ENCODE measurements around the gene SMURF1. TPM values are rescaled to one million over a fixed set of nuclear protein-coding genes. Genes with fewer than 3 reads are reported as not detected.

The SMURF1 gene
- total RNA-seq, 2 experiments from 2014 or later = 30.0 to 32.4 TPM

GRCh38 chr7:99189222-99189621 lies 45.3 kb upstream of the SMURF1 start:
- intact Hi-C loops (cut with DNase I, micrococcal nuclease) = no loop called here
- ChIA-PET POLR2A (no interaction called here), CTCF (no interaction called here)
- no peaks in the 10 kb centered on the region for H3K36me3 Mint-ChIP-seq (ENCODE audit: low read depth)
- peaks cover 0 to 3% of the 10 kb centered on the region in 2 experiments for H3K27me3 ChIP-seq (ENCODE audit: control insufficient read depth in 1 of 2, insufficient read depth in 2 of 2, low read length in 2 of 2)
- no peaks in the 10 kb centered on the region for H3K9me3 Mint-ChIP-seq
- no peaks in the 10 kb centered on the region for H3K4me1 Mint-ChIP-seq (ENCODE audit: low read depth)
- peaks cover 5% of the 10 kb centered on the region for H3K27me3 Mint-ChIP-seq
- H3K4me1 ChIP-seq (ENCODE audit: insufficient read depth, low read length) = no peaks in the 10 kb centered on the region
- H3K4me3 Mint-ChIP-seq = no peak overlapping the region
- no peak overlapping the region for H3K27ac ChIP-seq (ENCODE audit: low read depth in 1 of 2, low read length in 2 of 2)
- H3K36me3 ChIP-seq (ENCODE audit: insufficient read depth, low read length) = no peaks in the 10 kb centered on the region
- ATAC-seq (ENCODE audit: poor library complexity) (no peak), DNase-seq (no peak)
- H3K9me3 ChIP-seq (ENCODE audit: control insufficient read depth in 1 of 2, insufficient read depth in 1 of 2, low read length in 2 of 2) = no peaks in the 10 kb centered on the region
- TF ChIP-seq CTCF (IDR thresholded peaks at IDR 0.05) = no peak
- H3K4me3 ChIP-seq (ENCODE audit: low read length) = no peak overlapping the region
- H3K27ac Mint-ChIP-seq = no peak overlapping the region

GRCh38 chr7:99188221-99188620 lies 44.3 kb upstream of the SMURF1 start:
- no peak overlapping the region for H3K27ac Mint-ChIP-seq
- CTCF ChIA-PET = no interaction called here

GRCh38 chr7:99184532-99185218 lies 40.8 kb upstream of the SMURF1 start:
- ATAC-seq (ENCODE audit: poor library complexity) = no peak
- POLR2A ChIA-PET = no interaction called here
- CTCF ChIA-PET = no interaction called here

More at GRCh38 chr7:99188221-99188620, 44.3 kb upstream of the SMURF1 start:
- no peaks in the 10 kb centered on the region for H3K4me1 Mint-ChIP-seq (ENCODE audit: low read depth)
- H3K9me3 ChIP-seq (ENCODE audit: control insufficient read depth in 1 of 2, insufficient read depth in 1 of 2, low read length in 2 of 2) = no peaks in the 10 kb centered on the region
- no peaks in the 10 kb centered on the region for H3K36me3 Mint-ChIP-seq (ENCODE audit: low read depth)
- no peaks in the 10 kb centered on the region for H3K27me3 ChIP-seq (ENCODE audit: control insufficient read depth in 1 of 2, insufficient read depth in 2 of 2, low read length in 2 of 2)
- no peak overlapping the region for H3K4me3 Mint-ChIP-seq
- no peaks in the 10 kb centered on the region for H3K36me3 ChIP-seq (ENCODE audit: insufficient read depth, low read length)
- ATAC-seq (ENCODE audit: poor library complexity) (no peak), DNase-seq (no peak)
- POLR2A ChIA-PET = no interaction called here
- no peak overlapping the region for H3K27ac ChIP-seq (ENCODE audit: low read depth in 1 of 2, low read length in 2 of 2)
- H3K4me1 ChIP-seq (ENCODE audit: insufficient read depth, low read length) = no peaks in the 10 kb centered on the region
- intact Hi-C loops (cut with DNase I, micrococcal nuclease) = no loop called here
- no peak for TF ChIP-seq CTCF (IDR thresholded peaks at IDR 0.05)
- no peaks in the 10 kb centered on the region for H3K27me3 Mint-ChIP-seq
- no peaks in the 10 kb centered on the region for H3K9me3 Mint-ChIP-seq
- H3K4me3 ChIP-seq (ENCODE audit: low read length) = no peak overlapping the region

More at GRCh38 chr7:99184532-99185218, 40.8 kb upstream of the SMURF1 start:
- no peak for DNase-seq
- H3K27me3 ChIP-seq (ENCODE audit: control insufficient read depth in 1 of 2, insufficient read depth in 2 of 2, low read length in 2 of 2) = no peaks in the 10 kb centered on the region
- no peak overlapping the region for H3K4me3 Mint-ChIP-seq
- TF ChIP-seq CTCF (IDR thresholded peaks at IDR 0.05) = no peak
- intact Hi-C loops (cut with DNase I, micrococcal nuclease) = no loop called here
- no peaks in the 10 kb centered on the region for H3K36me3 Mint-ChIP-seq (ENCODE audit: low read depth)
- H3K4me3 ChIP-seq (ENCODE audit: low read length) = no peak overlapping the region
- no peaks in the 10 kb centered on the region for H3K27me3 Mint-ChIP-seq
- no peaks in the 10 kb centered on the region for H3K4me1 Mint-ChIP-seq (ENCODE audit: low read depth)
- H3K27ac ChIP-seq (ENCODE audit: low read depth in 1 of 2, low read length in 2 of 2) = no peak overlapping the region
- H3K4me1 ChIP-seq (ENCODE audit: insufficient read depth, low read length) = no peaks in the 10 kb centered on the region
- no peaks in the 10 kb centered on the region for H3K9me3 ChIP-seq (ENCODE audit: control insufficient read depth in 1 of 2, insufficient read depth in 1 of 2, low read length in 2 of 2)
- no peaks in the 10 kb centered on the region for H3K36me3 ChIP-seq (ENCODE audit: insufficient read depth, low read length)
- H3K9me3 Mint-ChIP-seq = no peaks in the 10 kb centered on the region
- no peak overlapping the region for H3K27ac Mint-ChIP-seq

All from CD4-positive, alpha-beta T cell (primary cell).